Right kidney (tissue), 1 donor: ENCODE results near the gene RPL12.
A peak's percentile ranks its signal among the peaks of the same experiment; 100 is the strongest.
"Not testable (repeated sequence)": the region's sequence is repeated elsewhere in the genome, so short reads cannot be mapped to it uniquely, and the experiment has no call there.

Experiments
- DNase-seq: peaks from one replicate; pipeline ENCODE4 v3.0.0-alpha.2; 2016

The RPL12 gene

GRCh38 chr9:127479507-127480081 is 28.4 kb upstream of the RPL12 start:
- no peak for DNase-seq

DNA sequence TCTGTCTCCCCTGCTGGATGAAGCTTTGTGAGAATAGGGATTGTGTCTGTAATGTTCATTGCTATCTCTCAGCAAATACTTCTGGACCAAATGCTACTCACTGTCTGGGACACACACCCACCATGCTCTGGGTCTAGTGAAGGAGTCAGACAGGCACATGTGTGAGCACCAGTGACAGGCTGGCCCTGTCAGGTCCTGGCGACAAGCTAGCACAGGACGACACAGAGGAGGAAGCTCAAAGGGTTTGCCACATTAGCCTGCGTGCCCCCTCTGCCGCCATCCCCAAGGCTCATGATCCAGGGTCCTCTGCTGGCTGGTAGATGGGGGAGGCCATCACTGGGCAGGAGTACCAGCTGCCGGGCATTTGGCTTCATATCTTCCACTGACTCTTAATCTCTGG is 23.4 kb upstream of the RPL12 start:
- no peak for DNase-seq

GRCh38 chr9:127473932-127474331 is 22.7 kb upstream of the RPL12 start:
- no peak for DNase-seq

GRCh38 chr9:127473501-127473900 is 22.3 kb upstream of the RPL12 start:
- DNase-seq = no peak

DNA sequence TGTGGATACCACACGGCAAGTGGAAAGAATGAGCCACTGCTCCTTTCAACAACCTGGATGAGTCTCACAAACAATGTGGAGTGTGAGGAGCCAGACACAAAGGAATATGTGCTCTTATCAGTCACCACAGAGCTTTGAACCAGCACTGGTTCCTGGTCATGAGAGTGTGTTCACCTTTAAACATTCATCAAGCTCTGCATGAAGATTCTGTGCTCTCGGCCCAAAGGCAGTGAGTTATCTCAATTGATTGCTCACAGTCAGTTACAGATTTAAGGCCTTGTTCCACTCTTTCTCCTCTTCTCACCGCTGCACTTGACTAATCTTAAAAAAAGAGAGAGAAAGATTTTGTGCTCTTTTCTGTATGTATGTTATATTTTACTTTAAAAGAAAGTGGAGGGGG is 19.5 kb upstream of the RPL12 start:
- DNase-seq = no peak

DNA sequence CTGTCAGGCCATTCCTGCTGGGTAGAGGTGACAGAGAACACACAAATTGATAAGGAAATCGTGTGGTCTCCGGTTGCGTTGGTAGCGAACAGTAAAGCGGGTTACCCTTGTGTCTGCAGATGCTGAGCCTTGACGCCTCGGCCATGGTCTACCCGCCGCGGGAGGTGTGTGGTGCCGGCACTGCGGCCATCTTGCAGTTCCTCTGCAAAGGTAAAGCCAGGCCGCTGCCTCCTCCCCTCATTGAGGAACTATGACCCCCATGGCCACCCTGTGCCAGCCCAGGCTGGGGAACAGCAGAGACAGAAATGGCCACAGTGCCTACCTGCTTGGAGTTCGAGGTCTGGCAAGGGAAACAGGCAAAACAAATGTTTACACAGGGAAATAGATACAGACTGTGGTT is 16.4 kb upstream of the RPL12 start:
- DNase-seq = no peak

DNA sequence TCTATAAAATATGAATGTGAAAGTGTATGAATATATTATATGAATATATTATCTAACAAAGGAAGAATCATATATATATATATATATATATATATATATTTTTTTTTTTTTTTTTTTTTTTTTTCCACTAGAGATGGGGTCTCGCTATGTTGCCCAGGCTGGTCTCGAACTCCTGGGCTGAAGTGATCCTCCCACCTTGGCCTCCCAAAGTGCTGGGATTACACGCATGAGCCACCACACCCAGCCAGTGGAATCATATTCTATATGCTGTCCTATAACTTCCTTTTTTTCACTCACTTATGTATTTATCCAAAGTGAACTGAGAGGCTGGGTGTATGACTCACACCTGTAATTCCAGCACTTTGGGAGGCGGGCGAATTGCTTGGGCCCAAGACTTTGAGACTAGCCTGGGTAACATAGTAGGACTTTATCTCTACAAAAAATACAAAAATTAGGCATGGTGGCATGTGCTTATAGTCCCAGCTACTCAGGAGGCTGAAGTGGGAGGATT is 15.3 kb upstream of the RPL12 start:
- not testable (repeated sequence) for DNase-seq

DNA sequence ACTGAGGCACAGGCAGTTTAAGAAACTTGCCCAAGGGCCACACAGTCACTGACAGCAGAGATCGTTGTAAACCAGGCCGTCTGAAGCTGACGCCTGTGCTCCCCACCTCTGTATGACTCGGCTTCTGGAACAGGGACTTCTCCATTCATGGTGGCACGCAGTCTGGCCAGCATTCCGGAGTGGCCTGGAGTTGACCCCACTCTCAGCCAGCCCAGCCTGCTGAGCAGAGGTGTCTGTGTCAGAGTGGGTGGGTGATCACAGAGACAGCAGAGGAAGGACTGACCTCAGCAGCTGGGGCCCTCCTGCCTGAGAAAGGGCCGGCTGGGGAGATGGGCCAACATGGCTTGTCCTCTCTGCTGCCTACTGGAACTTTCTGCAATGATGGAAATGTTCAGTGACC is 12.7 kb upstream of the RPL12 start:
- DNase-seq = no peak

DNA sequence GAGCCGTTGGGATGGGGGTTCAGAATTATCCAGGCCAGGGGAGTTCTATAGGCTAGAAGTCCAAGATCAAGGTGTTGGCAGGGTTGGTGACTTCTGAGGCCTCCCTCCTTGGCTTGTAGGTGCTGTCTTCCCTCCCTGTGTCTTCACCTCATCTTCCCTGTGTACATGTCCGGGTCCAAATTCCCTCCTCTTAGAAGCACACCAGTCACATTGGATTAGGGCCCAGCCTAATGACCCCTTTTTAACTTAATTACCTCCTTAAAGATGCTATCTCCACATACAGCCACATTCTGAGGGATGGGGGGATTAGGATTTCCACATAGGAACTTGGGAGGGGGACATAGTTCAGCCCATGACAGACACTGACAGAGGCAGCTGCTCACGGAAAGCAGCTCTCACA is 12.2 kb upstream of the RPL12 start:
- DNase-seq = no peak

GRCh38 chr9:127458921-127459320 is 7.7 kb upstream of the RPL12 start:
- no peak for DNase-seq

DNA sequence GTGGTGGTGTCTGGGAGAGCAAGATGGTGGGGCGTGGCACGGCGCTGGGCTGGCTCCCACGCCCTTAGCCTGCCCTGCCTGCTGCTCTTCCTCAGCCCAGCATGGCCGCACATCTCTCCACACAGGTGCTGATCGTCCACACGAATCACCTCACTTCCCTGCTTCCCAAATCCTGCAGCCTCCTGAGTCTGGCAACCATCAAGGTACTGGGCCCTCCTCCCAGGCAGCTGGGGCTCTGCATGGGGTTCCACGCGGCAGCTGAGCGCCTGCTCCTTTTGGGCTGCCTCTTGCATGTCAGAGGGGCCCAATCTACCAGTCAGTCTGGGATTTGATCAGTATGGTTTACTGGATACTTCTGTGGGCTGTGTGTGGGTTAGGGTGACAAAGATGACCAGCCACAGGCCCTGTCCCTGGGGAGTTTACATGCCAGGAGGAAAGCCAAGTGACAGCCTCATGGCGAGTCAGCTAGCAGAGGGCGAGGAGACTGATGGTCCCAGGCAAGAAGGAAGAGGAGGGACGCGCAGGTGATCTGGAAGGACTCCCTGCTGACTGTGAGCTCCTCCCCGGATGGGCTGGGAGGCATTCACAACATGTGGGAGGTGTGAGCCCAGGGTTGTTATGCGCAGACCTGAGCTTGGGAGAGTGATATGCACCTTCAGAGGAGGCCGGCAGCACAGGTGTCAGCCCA is 6.1 kb upstream of the RPL12 start:
- DNase-seq = no peak

DNA sequence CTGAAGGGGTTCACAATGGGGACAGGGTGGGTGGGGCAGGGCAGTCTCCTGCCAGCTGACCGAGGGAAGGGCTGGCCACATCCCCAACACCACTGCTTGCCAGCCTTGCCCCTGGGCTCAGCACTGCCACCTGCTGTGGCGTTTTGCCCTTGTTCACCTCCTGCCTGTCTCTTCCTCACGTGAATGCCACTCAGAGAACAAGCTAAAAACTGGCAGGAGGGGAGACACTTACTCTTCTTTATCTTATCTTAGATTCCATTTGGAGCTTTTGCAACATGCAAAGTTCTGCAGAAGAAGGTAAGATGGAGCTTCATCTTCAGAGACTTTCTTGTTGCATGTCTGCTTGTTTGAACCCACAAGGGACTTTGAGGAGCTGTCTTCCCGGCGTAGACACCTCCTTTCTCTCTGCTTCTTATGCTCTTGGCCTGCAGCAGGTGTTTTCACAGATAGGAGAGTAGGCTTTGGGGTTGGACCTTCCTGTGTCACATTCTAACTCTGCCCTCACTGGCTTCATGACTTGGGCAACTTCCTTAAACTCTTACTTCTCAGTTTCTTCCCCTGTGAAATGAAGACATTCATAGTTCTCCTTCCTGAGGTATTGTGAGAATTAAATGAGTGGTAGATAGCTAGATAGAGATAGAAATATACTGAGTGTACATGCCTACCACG is 4.3 kb upstream of the RPL12 start:
- DNase-seq = no peak

GRCh38 chr9:127452691-127453090 is 1.5 kb upstream of the RPL12 start:
- no peak for DNase-seq

DNA sequence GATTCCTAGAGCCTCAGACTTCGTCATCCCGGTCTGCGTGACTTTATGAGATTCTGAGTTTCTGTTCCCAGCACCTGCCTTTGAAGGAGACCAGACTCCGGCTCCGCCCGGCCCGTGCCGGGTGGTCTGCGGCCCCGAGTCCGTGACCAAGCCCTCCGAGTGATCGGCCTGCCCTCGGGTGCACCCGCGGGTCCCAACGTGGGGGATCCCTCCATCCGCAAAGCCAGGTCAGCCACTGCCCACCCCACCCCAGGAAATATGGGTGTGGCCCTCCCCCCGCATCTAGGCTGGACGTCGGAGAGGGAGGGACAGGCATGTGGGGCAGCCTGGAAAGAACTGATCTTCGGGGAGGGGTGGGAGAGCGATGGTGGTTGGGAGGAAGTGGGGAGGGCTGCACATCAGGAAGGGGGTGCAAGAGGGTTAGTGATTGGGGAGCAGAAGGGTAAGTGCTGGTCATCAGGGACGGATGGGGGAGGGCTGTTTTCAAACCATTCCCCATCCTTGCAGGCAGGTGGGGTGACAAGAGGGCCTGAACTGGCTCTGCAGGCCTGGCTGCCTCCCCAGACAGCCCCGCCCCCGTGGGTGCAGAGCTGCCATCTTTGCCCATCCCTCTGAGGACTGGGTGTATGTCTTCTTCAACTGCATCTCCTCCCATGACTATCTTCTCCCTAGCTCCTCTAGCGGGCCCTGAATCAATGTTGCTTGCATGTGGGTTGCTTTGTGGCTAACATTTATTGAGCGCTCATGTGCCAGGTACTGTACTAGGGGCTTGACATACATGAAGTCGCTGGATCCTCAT is 851 bp upstream of the RPL12 start:
- DNase-seq = peak; percentile 34

- DNase-seq = no peak
These were observed 327 bp upstream of the RPL12 start for GRCh38 chr9:127451608-127451857.

DNA sequence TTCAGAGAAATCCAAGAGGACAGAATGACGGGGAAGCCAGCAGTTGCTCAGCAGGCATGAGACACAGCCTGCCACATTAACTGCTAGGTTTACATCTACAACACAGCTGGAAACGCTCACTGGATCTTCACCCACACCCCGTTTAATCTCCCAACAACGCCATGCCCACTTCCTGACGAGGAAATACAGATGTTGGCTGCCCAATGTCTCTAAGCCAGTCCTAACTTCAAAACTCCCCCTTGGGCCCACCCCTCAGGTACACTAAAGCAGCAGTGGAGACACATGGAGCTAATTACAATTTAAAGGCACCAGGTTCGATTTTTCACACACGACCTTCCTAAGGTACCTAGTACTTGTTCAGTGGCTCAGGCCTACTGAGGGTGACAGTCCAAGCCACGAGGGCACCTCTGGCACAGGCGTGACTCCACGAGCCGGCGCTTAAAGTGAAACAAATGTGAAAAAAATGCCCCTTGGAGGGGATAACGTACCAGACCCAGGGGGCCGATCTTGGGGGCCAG is 904 bp downstream of the RPL12 start:
- no peak for DNase-seq

DNA sequence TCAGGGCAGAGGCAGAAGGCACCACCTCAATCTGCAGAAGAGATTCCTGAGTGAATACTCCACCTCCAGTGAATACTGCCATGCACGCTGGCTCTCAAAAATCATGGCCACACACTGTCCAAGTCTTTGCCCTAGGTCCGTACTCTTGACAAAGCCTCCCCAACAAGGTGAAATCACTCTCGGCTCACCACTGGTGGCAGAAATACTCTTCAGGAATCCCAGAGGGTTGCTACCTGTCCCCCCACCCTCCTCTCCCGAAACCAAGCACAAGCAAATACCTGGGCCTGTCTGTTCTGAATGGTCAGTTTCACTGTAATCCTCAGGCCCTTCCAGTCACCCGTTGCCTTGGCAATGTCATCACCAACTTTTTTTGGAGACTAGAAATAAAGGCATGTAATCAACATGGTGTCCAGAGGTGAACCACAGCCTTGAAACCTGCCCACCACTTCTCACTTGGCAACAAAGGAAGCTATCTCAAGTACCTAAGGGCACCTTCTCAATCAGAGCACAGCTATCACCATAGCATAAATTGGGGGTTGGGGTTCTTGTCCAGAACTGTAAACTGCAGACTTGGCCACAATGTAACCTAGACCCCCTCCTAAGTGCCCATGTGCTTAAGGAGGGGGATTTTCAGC is 1.8 kb downstream of the RPL12 start:
- DNase-seq = no peak

DNA sequence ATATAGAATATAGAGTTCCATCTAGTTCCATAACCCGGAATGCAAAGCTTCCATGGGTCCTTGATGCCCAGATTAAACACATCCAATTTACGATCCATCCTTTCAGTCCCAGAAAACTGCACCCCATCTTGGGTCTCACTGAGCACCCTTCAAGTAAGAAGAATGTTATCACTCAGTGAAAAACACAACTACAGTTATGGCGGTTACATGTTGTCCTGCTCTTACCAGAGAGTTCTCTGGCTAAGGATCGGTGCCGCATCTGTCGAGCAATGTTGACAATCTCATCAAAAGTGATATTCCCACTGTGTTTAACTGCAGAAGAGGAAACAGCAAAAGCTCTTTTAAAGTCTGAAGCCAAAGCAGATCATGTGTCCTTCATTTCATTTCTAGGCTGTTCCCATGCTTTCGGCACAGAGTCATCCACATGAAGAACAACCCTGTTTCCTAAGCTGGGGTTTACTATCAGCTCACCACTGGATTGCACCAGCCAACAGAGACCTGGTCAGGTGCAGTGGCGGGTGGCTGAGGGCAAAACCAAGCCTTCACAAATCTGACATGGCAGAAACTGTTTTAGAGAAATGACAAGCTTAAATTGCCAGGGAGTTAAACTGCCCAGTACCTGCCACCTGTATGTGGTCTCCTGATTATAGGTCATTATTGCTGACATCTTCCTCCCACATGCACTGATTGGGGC is 2.9 kb downstream of the RPL12 start:
- no peak for DNase-seq

DNA sequence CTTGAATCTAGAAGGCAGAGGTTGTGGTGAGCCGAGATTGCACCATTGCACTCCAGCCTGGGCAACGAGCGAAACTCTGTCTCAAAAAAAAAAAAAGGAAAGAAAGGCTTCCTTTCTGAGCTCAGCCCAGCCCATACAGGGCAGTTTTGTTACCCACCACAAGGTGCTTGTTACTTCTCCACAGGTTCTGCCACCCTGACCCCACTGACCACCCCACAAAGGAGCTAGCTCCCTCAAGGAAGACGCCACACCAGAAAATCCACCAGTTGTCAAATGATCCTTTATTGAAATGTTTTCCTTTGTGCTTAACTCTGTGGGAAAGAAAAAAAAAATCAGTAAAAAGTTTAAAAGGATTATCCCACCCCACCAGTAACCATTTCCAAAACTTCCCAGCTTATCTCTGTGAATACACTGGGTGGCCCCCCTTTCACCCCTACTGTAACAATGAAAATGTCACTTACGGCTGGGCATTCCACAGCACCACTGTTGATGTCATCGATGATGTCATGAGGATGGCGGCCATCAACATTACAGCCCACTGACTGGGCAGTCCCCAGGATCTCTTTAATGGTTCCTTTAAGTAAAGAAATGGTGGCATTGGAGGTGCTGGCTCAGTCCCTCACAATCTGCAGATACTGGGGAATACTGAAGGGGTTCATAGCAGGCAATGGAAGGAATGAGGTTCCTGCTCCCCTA is 3.6 kb downstream of the RPL12 start:
- DNase-seq = no peak

DNA sequence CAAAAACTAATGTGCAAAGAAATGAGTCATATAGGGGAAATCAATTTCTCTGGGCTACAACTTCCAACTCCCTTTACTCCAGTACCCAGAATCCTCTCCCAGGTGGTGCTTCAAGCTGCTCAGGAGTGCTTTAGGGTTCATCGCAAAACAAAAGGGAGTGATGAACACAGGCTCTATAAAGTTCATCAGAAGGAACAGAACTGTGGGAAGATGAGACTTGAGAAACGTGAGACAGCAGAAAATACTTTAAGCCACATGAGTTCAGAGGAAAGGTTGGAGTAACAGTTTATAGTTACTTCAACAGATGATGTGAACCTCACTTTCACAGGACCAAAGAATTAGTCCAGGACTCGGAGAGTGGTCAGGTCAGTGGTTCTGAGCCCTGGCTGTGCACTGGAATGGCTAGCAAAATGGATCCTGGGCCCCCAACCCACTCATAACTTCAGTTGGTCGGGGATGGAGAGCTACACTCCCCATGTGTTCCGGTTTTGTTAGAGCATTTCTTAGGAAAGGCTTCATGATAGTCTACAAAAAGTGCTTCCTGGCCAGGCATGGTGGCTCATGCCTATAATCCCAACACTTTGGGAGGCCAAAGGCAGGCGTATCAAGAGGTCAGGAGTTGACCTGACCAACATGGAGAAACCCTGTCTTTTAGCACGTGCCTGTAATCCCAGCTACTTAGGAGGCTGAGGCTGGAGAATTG is 4.3 kb downstream of the RPL12 start:
- no peak for DNase-seq
